Activated CD4-positive, alpha-beta T cell treated with anti-CD3 and anti-CD28 coated beads, Interleukin-10, Interleukin-2, amounts not matched to agents 100 ng/mL and 50 ng/mL, durations not matched to agents 16 hours and 8 hours (primary cell): Measurements from ENCODE around the gene GRIK3.
"Not testable (repeated sequence)": the region's sequence is repeated elsewhere in the genome, so short reads cannot be mapped to it uniquely, and the experiment has no call there.

Source experiments
- DNase-seq: peaks from one replicate; pipeline ENCODE4 v3.0.0-alpha.2; 2020

Gene GRIK3

DNA sequence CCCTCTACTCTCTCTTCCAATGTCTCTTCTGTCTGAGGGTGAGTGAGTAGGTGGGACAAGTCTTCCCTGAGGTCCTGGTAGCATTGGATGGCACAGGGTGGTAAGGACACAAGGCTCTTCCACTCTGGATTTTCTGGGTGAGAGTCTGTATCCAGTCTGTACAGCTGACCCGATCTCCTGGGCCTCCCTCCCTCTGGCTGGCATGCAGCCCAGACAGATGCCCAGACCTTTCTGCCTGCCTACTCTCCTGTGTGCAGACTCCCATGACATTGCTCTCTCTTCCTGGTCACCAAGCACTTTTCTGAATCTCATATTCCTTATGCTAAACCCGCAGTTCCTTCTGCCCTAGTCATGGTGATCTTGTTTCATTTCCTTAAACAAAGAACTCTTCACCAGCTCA, 100.3 kb downstream of the GRIK3 start:
- no peak for DNase-seq

- no peak for DNase-seq
Observed at GRCh38 chr1:36927826-36928225, 106.5 kb downstream of the GRIK3 start.

DNA sequence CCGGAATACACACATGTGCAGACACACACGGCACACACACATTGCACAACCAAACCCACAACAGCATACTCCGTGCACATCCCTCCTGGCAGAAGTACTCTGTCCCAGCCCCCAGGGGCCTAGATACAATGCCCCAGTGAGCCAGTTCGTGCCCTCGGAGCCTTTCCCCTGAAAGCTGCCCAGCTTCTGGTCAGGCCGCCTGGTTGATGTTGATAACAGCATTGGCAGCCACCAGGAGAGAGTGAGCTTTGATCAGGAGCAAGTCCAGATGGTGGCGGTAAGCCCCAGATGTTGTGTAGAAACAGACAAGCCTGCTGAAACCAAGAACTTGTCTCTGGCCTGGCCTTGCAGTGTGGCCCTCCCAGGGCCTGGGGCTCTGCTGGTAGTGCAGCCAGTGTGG, 109.1 kb downstream of the GRIK3 start:
- DNase-seq: no peak

GRCh38 chr1:36924282-36924811, 110.0 kb downstream of the GRIK3 start:
- DNase-seq: peak; percentile 36

- DNase-seq: no peak
Observed at GRCh38 chr1:36922593-36923426, 111.5 kb downstream of the GRIK3 start.

DNA sequence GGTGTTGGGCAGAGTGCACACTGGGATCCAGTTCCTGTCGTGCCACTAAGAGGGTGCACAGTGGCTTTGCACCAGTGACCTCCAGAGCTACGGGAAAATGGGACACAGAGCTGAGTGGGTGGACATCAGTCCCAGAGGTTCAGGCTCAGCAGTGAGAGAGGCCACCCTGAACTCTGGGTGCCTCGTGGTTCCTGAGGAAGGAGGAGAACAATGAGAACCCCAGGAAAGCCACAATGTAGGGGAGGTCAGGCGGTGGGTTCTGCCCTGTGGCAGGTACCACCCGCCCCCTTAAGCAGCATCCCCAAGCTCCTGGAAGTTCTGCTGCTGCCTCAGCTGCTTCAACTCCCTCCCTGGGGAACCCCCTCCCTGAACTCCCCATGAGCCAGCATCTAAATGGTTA, 112.2 kb downstream of the GRIK3 start:
- no peak for DNase-seq

- no peak for DNase-seq
Observed at GRCh38 chr1:36920801-36921405, 113.4 kb downstream of the GRIK3 start.

- DNase-seq: no peak
Observed at GRCh38 chr1:36920371-36920770, 113.9 kb downstream of the GRIK3 start.

GRCh38 chr1:36919491-36920145, 114.7 kb downstream of the GRIK3 start:
- no peak for DNase-seq

DNA sequence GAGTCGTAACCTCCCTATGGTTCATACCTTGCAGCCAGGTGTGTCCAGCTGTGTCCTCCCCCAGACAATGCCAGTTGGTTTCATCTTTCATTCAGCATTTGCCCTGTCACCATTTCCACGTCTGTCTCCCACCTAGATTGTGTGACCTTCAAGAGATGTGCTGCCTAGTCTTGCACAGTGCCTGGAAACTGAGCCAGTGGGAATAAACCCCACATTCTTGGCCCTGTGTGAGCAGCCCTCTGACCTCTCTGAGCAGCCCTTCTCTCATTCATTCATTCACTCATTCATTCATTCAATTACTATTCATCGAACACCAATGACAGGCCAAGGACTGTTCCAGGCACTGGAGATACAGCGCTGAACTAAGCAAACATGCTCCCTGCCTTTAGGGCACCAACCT, 115.7 kb downstream of the GRIK3 start:
- no peak for DNase-seq

GRCh38 chr1:36916542-36916941, 117.8 kb downstream of the GRIK3 start:
- not testable (repeated sequence) for DNase-seq

GRCh38 chr1:36913484-36914060, 120.7 kb downstream of the GRIK3 start:
- no peak for DNase-seq

- no peak for DNase-seq
Observed at GRCh38 chr1:36913016-36913415, 121.3 kb downstream of the GRIK3 start.

DNA sequence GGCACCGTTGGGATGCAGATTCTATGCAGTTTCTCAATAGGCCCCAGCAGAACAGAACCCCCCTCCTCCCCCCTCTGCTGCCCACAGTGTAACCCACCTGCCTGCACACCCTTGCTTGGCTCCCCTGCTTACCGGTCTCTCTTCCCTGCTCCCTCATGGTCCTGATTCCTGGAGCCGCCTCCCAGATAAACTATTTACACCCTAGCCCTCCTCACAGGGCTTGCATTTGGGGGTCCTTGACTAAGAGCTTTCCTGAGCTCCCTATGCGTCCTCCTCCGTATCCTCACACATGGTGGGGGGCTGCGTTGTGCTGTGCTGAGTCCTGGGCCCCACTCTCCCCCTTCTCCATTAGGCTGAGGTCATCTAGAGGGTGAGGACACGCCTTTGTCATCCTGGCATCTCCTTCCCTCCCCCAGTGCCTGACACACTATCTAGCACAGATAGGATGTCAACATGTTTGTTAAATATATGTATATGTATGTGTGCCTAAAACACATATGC, 121.9 kb downstream of the GRIK3 start:
- DNase-seq: no peak

GRCh38 chr1:36911561-36912364, 122.6 kb downstream of the GRIK3 start:
- no peak for DNase-seq

DNA sequence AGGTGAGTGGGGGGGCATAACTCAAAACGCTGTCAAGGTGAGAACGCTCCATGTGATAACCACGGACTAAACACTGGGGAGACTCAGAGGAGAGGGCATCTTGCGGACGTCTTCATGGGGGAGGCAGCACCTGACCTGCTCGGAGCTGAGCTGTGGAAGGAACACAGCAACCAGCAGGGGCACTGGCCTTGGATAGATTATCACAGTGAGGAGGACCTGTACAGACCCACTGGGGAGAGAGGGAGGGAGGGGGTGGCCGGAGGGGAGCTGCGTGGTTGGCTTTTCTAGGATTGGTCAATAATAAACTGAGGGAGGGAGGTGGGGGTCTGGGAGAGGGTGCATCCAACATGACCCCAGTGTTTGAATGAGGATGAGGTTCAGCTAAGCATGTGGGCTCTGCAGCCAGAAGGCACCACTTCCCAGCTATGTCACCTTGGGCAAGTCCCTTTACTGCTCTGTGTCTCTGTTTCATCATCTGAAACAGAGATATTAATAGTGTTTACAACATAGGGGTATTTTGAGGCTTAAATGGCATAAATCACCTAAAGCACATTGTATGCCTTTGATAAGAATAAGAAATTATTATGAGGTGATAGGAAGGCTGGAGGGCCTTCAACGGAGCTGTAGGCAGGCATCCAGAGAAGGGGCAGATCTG, 123.3 kb downstream of the GRIK3 start:
- no peak for DNase-seq

DNA sequence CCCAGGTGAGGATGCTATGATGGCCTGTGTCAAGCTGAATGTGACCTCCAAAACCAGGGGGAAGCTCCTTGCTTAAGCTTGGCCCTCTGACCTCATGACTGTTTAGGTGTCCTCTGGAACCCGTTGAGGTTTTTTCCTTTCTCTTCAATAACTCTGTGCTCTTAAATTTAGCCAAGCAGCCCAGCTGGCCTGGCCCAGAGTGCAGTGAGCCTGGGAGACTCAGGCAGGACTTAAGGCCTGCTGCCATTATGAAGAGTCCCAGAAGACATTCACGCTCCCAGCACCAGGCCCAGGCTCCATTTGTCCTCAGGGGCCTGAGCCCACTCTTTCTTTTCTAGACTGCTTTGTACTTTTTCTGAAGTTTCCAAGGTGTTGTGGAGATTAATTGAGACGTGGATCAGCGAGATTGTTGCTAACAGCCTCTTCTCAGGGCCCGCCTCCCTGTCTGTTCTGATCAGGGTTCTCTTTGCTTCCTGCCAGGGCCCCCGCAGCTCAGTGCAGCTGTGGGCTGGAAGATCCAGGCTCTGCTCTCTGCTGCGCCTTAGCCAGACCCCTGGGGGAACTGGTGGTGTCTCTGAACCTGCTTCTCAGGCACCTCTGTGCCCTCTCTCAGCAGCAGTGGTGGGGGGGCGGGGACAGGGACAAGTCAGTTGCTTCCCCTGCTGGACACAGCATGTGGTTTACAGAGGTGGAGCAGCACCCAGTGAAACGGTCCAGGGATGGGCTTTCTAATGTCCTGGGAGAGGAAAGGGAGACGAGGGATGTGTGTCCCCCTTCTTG, 124.2 kb downstream of the GRIK3 start:
- DNase-seq: no peak

- not testable (repeated sequence) for DNase-seq
Observed at GRCh38 chr1:36909359-36909758, 125.0 kb downstream of the GRIK3 start.

DNA sequence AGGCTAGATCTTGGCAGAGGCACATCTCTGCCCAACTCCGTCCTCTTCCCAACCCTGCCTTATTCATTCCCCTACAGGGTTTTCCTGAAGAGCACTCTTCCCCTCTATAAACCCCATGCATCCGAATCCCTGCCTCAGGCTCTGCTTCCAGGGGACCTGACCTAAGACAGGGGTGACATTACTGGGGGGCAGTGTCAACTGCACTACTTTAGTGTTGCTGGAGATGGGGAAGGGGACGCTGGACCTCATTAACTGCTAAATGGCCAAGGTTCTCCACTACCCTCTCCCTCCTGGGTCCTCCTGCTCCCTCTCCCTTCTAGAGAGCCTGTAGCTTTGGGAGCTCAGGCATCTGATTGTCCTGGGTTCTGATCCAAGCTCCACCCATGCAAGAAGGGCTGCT, 126.2 kb downstream of the GRIK3 start:
- no peak for DNase-seq

DNA sequence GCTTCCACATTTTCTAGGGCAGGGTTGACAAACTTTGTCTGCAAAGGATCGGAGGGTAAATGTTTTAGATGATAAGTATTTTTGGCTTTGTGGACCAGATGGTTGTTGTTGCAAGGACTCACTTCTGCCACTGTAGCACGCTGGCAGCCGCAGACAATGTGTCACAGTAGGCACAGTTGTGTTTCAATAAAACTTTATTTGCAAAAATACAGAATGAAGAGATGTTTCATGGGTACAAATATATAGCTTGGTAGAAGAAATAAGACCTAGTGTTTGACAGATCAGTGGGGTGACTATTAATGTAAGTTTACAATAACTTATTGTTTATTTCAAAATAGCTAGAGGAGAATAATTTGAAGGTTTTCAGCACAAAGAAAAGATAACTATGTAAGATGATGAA, 127.8 kb downstream of the GRIK3 start:
- DNase-seq: no peak

DNA sequence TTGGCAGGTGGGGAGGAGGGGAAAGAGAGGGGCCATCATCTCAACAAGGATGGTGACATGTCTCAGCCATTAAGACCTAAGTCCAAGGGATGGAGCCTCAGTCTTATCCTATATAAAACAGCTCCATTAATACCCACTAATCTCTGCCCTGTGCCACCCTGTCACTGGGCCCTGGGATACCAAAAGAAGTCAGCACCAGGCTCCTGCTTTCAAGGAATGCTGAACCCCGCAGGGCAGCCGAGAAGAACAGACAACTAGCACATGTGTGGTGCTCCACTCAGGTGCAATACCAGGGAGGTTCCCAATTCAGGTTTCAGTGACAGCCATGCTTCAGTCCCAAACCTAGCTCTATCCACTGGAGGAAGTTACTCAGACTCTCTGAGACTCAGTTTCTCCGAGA, 128.4 kb downstream of the GRIK3 start:
- no peak for DNase-seq
